Fibroblast of gingiva (primary cell): Measurements from ENCODE around the gene B3GNT3.

Source experiments
- DNase-seq: peaks from one replicate; pipeline ENCODE4 v3.0.0-alpha.2; 2011; ENCODE audit warnings: low read depth

Gene B3GNT3, protein sequence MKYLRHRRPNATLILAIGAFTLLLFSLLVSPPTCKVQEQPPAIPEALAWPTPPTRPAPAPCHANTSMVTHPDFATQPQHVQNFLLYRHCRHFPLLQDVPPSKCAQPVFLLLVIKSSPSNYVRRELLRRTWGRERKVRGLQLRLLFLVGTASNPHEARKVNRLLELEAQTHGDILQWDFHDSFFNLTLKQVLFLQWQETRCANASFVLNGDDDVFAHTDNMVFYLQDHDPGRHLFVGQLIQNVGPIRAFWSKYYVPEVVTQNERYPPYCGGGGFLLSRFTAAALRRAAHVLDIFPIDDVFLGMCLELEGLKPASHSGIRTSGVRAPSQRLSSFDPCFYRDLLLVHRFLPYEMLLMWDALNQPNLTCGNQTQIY

GRCh38 chr19:17794731-17795494 lies at the start of gene B3GNT3:
B3GNT3 (plus strand) TSS chr19:17795138; CDS start chr19:17807808, 12,670 bp downstream.
- DNase-seq, result no peak

DNA sequence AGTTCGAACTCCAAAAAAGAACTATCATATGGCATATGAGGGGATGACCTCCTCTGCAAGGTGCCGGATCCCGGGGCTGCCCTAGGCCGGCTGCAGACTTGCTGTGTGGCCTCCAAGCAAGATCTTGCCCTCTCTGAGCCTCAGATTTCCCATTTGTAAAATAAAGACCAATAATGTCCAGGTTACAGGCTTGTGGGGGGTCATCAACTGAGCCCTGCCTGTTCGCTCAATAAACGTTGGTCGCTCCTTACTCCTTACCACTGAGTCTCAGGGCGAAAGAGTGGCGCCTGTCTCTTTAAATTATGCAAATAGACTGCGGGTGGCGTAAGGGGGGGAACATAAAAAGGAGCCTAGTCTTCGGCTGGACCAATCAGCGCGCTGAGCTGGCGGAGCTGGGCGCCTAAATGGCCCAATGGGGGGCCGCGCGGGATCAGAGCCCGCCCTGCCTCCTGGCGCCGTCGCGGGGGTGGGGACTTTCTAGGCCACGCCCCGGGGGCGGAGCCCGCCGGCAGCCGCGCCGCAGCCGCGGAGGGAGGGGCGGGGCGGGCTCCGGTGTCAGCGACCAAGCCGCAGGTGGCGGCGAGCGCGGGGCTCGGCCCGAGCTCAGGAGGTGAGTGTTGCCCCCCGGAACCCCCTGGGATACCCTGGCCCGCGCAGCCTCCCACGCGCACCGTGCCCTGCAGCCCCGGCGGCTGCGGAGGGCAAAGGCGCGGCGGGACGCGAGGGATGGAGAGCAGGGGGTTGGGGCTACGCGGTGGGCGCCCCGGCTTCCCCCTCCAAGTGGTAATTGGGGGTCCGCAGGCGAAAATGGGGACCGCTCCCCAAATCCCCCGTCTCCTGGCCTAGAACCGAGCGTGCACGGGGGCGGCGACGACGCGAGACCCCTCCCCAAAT lies 47.5 kb upstream of the B3GNT3 start:
- peak; percentile 85 for DNase-seq

DNA sequence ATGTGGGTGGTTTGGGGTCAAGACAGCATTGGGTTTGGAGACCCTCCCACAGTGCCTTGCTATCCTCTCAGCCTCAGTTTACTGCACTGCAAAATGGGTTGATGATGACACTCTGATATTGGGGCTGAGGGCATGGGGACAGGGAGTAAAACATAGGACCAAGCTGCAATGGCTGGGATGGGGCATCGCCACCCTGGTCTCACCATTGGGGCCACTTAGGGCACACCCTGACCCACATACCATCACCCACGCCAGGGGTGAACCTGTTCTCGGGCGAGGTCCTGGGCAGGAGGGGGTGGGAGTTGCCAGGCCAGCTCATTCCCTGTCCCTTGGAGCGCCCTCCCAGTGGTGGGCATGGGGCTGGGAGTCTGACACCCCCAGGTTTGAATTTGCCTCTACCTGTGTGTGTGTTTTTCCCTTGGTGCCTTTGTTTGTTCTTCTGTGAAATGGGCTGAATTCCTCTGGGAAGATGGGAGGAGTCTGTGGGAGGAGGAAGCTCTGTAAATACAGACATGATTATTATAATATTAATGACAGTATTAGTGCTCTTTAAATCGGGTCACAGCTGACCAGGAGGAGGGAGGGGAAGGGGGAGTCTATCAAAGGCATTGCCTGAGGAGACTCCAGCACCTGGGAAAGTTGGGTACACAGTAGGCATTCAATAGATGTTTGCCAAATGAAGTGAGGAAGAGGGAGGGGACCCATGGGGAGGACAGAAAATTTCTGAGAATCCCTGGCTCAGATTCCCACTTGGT lies 45.9 kb upstream of the B3GNT3 start:
- DNase-seq, result no peak

GRCh38 chr19:17749912-17750317 lies 45.0 kb upstream of the B3GNT3 start:
- no peak for DNase-seq

- no peak for DNase-seq
Observed at GRCh38 chr19:17751103-17751911, 43.6 kb upstream of the B3GNT3 start, which contains the start of gene FCHO1. FCHO1 (plus strand) TSS chr19:17751477; CDS start chr19:17755165, 3,688 bp downstream.

- no peak for DNase-seq
Observed at GRCh38 chr19:17751912-17752273, 43.0 kb upstream of the B3GNT3 start.

- no peak for DNase-seq
Observed at GRCh38 chr19:17752865-17753639, 41.9 kb upstream of the B3GNT3 start.

DNA sequence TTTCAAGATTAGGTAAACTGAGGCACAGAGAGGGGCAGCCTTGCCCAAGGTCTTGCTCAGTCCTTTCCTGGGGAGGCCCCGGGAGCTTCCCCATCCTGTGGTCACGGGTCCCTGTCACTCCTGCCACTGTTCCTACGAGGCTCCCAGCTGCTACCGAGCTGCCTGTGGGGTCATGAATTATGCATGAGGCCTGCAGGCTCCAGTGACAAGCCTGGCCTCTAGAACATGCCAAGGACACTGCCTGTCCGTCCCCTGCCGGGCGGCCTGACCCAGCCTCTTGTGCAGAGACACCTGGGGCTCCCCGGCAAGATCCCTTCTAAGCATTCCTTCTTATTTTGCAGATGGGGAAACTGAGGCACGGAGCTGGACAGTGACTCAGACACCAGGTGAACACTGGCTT lies 41.0 kb upstream of the B3GNT3 start:
- no peak for DNase-seq

DNA sequence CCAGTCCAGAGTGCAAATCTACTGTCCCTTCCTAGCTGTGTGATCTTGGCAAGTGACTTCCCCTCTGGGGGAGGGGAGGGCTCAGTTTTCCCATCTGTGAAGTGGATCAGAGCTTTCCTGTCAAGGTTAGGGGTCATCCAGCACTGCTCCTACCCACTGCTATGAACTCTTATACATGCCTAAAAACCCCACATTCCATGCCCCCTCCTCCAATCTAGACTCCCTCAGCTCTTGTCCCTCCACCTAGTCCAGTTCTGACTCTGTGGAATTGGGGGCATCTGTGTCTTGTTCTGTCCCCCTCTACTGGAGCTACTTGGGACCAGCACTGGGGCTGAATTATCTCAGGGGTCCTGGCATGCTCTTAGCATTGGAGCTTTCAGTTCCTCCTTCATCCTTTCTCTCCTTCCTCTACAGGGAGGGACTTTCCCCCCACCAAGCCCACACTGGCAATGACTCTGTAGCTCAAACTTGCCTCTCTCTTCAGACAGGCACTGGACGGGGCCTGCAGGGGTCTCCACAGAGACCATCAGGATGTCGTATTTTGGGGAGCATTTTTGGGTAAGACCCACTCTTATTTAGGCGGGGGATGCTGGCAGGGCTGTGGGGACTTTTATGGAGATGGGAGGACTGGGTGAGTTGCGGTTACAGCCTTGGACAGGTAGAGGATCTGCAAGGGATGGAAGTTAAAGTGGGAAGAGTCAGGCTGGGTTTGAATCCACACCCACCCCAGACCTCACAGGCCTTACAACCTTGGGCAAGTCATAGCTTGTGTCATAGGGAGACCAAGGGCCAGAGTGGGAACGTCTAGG lies 40.1 kb upstream of the B3GNT3 start:
- no peak for DNase-seq

DNA sequence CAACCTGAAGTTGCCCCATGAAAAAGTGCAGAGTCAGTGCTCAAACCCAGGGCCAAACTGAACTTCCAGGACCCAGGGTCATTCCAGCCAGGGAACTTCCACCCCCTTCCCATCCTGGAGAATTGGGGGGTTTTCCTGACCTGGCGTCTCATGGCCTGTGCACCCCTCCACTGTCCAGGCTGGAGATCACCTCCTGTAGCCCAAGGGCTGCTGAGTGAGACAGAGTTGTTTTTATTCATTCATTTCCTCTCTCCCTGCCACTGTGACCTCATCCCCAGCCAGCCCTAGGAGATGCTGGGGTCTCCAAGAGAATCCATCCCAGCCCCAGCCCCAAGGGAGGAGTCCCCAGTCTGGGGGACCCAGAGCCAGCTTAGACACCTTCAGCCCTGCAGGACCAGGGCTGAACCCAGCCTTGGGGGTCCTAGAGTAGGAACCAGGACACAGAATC lies 39.5 kb upstream of the B3GNT3 start:
- DNase-seq, result no peak

DNA sequence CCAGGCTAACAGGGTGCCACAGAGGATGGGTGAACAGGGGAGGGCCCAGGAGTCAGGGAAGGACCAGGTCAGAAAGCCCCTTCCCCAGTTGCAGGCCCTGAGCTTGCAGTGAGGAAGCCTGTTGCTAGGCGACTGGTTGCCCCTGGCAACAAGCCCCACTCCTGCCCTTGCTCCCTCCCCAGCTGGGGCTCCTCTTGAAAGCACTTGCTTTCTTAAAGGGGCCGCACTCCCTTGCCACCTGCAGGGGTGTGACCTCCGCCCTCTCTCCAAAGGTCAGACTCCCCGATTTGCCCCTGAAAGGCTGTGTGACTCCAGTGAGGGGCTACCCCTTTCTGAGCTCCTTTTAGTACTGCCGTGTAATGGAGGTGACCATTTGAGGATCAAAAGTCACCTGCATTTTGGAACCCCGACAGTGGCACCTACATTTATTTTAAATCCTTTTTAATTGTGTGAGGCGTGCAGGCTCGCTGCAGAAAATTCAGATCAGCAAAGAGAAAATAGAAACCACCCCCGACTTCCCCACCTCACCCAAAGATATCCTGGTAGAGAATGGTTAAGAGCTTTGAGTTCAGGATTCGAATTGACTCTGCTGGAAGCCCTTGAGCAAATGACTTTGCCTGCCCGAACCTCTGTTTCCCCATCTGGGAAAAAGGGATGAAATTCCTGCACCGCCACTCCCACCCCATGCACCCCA lies 38.8 kb upstream of the B3GNT3 start:
- DNase-seq, result peak; percentile 26

GRCh38 chr19:17757125-17757524 lies 37.8 kb upstream of the B3GNT3 start:
- no peak for DNase-seq

- DNase-seq, result no peak
Observed at GRCh38 chr19:17758515-17758914, 36.4 kb upstream of the B3GNT3 start.

- DNase-seq, result no peak
Observed at GRCh38 chr19:17761148-17761547, 33.8 kb upstream of the B3GNT3 start.

GRCh38 chr19:17762505-17763229 lies 32.3 kb upstream of the B3GNT3 start:
- peak; percentile 56 for DNase-seq

DNA sequence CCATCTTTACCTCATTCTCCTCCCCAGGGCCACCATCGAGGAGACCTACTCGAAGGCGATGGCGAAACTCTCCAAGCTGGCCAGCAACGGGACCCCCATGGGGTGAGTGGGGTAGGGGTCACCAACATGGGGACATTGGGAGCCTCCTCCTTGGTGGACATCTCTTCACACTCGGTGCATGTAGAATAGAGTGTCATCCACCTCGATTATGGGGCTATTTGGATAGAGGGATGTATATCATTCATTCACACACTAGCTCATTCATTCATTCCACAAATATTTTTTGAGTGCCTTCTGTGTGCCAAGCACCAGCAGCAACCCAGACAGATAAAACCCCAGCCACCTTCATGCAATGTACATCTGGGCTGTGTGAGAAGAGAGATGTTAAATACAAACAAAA lies 30.6 kb upstream of the B3GNT3 start:
- no peak for DNase-seq

- DNase-seq, result no peak
Observed at GRCh38 chr19:17765069-17765618, 29.8 kb upstream of the B3GNT3 start.
